ENCODE measurements around the gene DNAJC6. TPM values are rescaled to one million over a fixed set of nuclear protein-coding genes. Genes with fewer than 3 reads are reported as not detected.
A peak's percentile ranks its signal among the peaks of the same experiment; 100 is the strongest.
"Not testable (repeated sequence)": the region's sequence is repeated elsewhere in the genome, so short reads cannot be mapped to it uniquely, and the experiment has no call there.

The DNAJC6 gene
- total RNA-seq, 1 donor, result 0.72 TPM

- TF ChIP-seq CTCF (IDR thresholded peaks at IDR 0.05; ENCODE audit: insufficient read depth, low read length), result no peak
- DNase-seq (ENCODE audit: low read depth), result no peak
- H3K4me3 ChIP-seq (ENCODE audit: low read depth, low read length), result no peak overlapping the region
Observed at GRCh38 chr1:65440915-65441314, 131.6 kb downstream of the DNAJC6 start.

- peak; percentile 38 for DNase-seq (ENCODE audit: low read depth)
- TF ChIP-seq CTCF (IDR thresholded peaks at IDR 0.05; ENCODE audit: insufficient read depth, low read length), result no peak
- no peak overlapping the region for H3K4me3 ChIP-seq (ENCODE audit: low read depth, low read length)
Observed at GRCh38 chr1:65441464-65441863, 132.1 kb downstream of the DNAJC6 start.

GRCh38 chr1:65442442-65442841 is 133.1 kb downstream of the DNAJC6 start:
- TF ChIP-seq CTCF (IDR thresholded peaks at IDR 0.05; ENCODE audit: insufficient read depth, low read length), result no peak
- H3K4me3 ChIP-seq (ENCODE audit: low read depth, low read length), result no peak overlapping the region
- DNase-seq (ENCODE audit: low read depth), result no peak

- no peak overlapping the region for H3K4me3 ChIP-seq (ENCODE audit: low read depth, low read length)
- DNase-seq (ENCODE audit: low read depth), result no peak
- no peak for TF ChIP-seq CTCF (IDR thresholded peaks at IDR 0.05; ENCODE audit: insufficient read depth, low read length)
Observed at GRCh38 chr1:65443647-65444046, 134.3 kb downstream of the DNAJC6 start.

GRCh38 chr1:65444128-65444640 is 134.8 kb downstream of the DNAJC6 start:
- no peak for TF ChIP-seq CTCF (IDR thresholded peaks at IDR 0.05; ENCODE audit: insufficient read depth, low read length)
- DNase-seq (ENCODE audit: low read depth), result no peak
- no peak overlapping the region for H3K4me3 ChIP-seq (ENCODE audit: low read depth, low read length)

- no peak for DNase-seq (ENCODE audit: low read depth)
- TF ChIP-seq CTCF (IDR thresholded peaks at IDR 0.05; ENCODE audit: insufficient read depth, low read length), result no peak
Observed at GRCh38 chr1:65445837-65446236, 136.5 kb downstream of the DNAJC6 start.

GRCh38 chr1:65449214-65449823 is 140.0 kb downstream of the DNAJC6 start:
- H3K4me3 ChIP-seq (ENCODE audit: low read depth, low read length), result no peak overlapping the region
- TF ChIP-seq CTCF (IDR thresholded peaks at IDR 0.05; ENCODE audit: insufficient read depth, low read length), result no peak
- no peak for DNase-seq (ENCODE audit: low read depth)

More at GRCh38 chr1:65445837-65446236, 136.5 kb downstream of the DNAJC6 start:
- no peak overlapping the region for H3K4me3 ChIP-seq (ENCODE audit: low read depth, low read length)

GRCh38 chr1:65455678-65456077 is 146.3 kb downstream of the DNAJC6 start:
- H3K4me3 ChIP-seq (ENCODE audit: low read depth, low read length); DNase-seq (ENCODE audit: low read depth): not testable (repeated sequence)

All from fibroblast of the aortic adventitia (primary cell).